SH-SY5Y (cell line): Measurements from ENCODE around the gene IFT122.

Source experiments
- GATA2 ChIP-seq: IDR thresholded peaks from 2 replicates; pipeline ENCODE4 v1.6.1; 2011; ENCODE audit warnings: mild to moderate bottlenecking, low read depth, low read length
- GATA3 ChIP-seq: IDR thresholded peaks from 2 replicates; pipeline ENCODE4 v1.6.1; 2011; ENCODE audit warnings: low read depth, mild to moderate bottlenecking, low read length, moderate library complexity

DNA sequence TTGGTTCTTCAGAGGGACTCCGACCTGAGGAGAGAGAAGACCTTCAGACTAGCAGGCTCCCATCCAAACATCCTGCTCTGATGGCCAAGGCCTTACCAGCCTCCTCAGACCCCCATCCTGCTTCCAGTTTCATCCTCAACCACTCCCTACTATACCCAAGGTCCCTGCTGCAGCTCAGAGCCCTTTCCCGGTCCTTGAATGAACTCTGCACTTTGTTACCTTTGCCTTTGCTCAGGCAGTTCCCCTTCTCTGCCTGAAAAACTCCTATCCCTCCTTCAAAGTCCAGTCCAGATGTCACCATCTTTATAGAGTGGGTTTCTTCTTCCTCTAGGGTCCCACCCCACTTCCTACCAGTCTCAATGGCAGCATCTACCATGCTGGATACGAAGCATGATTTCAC is 24.6 kb upstream of the IFT122 start:
- TF ChIP-seq GATA2: no peak
- no peak for TF ChIP-seq GATA3
